ENCODE data around the gene NBEA.

The NBEA gene

DNA sequence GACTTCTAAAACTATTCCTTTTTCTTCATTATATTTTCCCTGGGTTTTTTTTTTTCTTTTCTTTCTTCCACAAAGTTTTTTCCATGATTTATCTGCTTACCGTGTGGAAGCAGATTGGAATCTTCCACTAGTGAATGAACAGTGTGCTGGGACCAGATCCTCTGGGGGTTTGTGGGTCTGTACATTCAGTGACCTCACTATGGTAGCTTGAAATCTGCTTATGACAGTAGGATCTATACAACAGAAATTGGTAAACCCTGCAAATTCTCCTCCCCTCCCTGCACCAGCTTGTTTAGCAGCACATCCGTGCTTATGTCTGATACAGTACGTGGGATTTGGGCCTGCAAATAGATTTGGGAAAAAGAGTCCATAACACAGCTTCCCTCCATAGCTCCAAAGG, 560.4 kb downstream of the NBEA start:
- no peak overlapping the region for H3K4me3 ChIP-seq (replicated peaks in 1 of 2; ENCODE audit: low read depth in 2 of 2, low read length in 2 of 2)
- DNase-seq (ENCODE audit: low read depth in 2 of 2): no peak
- TF ChIP-seq, protein P1, sequence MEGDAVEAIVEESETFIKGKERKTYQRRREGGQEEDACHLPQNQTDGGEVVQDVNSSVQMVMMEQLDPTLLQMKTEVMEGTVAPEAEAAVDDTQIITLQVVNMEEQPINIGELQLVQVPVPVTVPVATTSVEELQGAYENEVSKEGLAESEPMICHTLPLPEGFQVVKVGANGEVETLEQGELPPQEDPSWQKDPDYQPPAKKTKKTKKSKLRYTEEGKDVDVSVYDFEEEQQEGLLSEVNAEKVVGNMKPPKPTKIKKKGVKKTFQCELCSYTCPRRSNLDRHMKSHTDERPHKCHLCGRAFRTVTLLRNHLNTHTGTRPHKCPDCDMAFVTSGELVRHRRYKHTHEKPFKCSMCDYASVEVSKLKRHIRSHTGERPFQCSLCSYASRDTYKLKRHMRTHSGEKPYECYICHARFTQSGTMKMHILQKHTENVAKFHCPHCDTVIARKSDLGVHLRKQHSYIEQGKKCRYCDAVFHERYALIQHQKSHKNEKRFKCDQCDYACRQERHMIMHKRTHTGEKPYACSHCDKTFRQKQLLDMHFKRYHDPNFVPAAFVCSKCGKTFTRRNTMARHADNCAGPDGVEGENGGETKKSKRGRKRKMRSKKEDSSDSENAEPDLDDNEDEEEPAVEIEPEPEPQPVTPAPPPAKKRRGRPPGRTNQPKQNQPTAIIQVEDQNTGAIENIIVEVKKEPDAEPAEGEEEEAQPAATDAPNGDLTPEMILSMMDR (IDR thresholded peaks at IDR 0.05; ENCODE audit: low read depth, low read length): no peak

DNA sequence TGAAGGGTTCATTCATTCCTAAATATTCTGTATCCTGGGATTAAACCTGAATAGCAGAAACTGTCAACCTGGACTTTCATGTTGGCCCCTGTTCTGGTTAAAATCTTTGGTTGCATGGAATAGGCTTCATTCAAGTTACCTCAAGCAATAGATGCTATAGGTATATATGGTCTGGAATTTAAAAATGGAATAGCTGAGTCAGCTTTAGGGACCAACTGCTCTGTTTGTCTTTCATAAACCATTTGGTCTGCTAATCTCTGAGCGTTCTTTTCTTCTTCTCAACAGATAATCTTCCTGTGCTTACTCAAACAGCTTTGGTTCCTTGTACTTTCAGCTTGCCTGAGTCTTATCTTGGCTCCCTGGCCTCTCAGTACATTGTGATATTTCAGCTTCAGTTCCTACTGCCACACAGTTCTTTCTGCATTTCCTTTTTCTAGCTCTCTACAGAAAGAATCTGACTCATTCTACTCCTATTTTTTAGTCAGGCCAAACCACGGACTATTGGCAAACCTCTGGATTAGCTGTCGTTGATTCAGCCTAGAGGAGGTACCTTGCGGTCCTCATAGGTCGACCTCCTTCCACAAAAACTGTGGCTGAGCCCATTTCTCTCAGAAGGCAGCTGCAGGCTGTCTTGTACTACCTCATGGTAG, 570.3 kb downstream of the NBEA start:
- H3K4me3 ChIP-seq (replicated peaks in 1 of 2; ENCODE audit: low read depth in 2 of 2, low read length in 2 of 2): no peak overlapping the region
- TF ChIP-seq, protein P1 (IDR thresholded peaks at IDR 0.05; ENCODE audit: low read depth, low read length): no peak
- peak; percentile 95 to 96 for DNase-seq (ENCODE audit: low read depth in 2 of 2)

DNA sequence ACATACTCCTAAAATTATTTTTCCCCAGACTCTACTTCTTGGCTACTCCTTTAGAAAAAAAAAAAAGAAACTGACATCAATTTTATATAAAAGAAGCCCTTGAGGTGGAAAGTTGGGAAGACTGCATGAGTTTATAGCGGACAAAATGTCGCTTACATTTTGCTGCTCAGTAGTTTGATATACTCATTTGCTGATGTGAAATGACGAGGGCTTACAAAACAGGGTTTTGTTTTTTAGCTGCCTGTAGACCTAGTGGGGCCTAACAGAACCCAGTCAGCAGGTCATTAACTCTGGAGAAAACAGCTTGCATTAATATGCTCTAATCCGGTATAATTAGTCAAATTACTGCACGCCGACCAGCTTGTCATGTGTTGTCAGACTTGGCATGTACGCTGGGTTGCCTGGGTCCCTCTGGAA, 572.0 kb downstream of the NBEA start:
- no peak for DNase-seq (ENCODE audit: low read depth in 2 of 2)
- TF ChIP-seq, protein P1 (IDR thresholded peaks at IDR 0.05; ENCODE audit: low read depth, low read length): no peak
- no peak overlapping the region for H3K4me3 ChIP-seq (replicated peaks in 1 of 2; ENCODE audit: low read depth in 2 of 2, low read length in 2 of 2)

DNA sequence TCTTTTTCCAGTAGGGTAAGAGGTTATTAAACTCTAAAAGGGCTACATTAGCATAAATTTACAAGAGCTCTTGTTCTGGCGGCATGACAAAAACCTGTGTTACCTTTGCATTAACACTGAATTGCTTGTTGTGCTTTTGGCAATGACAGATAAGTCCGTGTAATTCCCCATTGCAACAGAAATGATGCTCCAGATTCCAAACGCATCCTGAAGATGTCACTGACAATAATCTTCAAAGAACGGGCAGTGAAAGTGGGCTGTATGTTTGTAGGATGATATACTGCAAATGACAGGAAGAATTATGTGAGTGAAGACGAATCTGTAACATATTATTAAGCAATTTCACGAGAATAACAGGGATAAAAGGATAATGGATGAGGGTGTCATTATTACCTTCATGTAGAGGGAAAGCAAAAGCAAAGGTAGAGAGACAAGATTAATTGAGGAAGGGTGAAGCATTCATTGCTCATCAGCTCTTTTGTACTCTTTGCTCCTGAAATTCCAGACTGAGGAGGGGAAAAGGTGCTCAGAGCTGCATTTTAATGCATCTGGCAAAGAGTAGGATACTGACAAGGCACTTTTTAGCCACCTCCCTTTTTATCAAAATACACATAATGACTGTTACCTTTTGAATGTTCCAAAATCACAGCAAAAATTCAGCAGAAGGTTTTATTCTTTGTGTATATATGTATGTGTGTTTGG, 572.9 kb downstream of the NBEA start:
- TF ChIP-seq, protein P1 (IDR thresholded peaks at IDR 0.05; ENCODE audit: low read depth, low read length): no peak
- no peak for DNase-seq (ENCODE audit: low read depth in 2 of 2)
- no peak overlapping the region for H3K4me3 ChIP-seq (replicated peaks in 1 of 2; ENCODE audit: low read depth in 2 of 2, low read length in 2 of 2)

DNA sequence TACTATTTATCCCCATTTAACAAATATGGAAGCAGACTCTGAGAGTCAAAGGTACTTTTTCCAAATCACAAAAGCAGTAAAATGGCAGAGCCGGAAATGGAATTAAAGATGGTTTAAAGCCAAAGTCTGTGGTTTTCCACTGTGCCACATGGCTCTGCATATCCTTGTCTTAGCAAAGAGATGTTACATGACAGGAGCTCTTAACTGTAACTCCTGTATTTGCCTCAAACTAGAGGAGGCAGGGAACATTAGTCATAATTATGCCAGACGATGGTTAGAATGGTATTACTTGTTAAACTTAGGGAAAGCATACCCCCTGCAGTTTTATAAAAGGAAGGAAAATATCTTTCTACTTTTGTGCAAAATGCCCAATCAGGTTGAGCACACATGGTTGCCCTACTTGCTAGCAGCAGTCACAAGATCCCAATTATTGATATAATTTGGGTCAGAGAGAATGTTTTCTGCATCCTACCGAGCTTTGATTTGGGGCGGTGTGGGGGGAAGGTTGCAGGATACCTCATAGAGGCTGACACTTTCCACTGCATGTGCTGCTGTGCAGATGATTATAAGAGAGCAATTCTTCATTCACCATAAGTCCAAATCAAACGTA, 576.4 kb downstream of the NBEA start:
- TF ChIP-seq, protein P1 (IDR thresholded peaks at IDR 0.05; ENCODE audit: low read depth, low read length): no peak
- no peak for DNase-seq (ENCODE audit: low read depth in 2 of 2)
- no peak overlapping the region for H3K4me3 ChIP-seq (replicated peaks in 1 of 2; ENCODE audit: low read depth in 2 of 2, low read length in 2 of 2)

DNA sequence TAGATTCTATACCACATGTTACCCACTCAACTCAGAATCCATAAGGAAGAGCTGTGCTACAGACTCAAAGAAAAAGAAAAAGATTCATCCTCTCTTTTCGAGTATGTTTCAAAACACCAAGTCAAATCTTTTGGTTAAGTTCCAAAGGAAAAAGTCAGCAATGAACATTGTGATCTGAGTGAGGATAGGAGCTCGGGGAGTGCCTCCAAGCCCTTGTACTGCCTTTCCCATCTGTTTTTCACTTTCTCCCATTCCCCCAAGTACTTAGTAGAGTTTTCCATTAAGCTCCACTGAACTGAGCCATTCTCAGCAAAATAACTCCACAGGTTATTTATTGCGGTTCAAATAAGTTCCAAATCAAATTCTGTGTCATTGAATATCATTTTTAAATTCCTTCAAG, 582.1 kb downstream of the NBEA start:
- peak in 1 of 2 donors; percentile 19 for DNase-seq (ENCODE audit: low read depth in 2 of 2)
- no peak overlapping the region for H3K4me3 ChIP-seq (replicated peaks in 1 of 2; ENCODE audit: low read depth in 2 of 2, low read length in 2 of 2)
- TF ChIP-seq, protein P1 (IDR thresholded peaks at IDR 0.05; ENCODE audit: low read depth, low read length): no peak

Measured in cardiac fibroblast (primary cell).